ENCODE data around the gene LPIN1.

GRCh38 chr2:11858883-11859282 lies 112.5 kb downstream of the LPIN1 start:
- TF ChIP-seq CTCF (IDR thresholded peaks at IDR 0.05) (no peak), POLR2AphosphoS5 (IDR thresholded peaks at IDR 0.05) (no peak), POLR2A (IDR thresholded peaks at IDR 0.05) (no peak)

All from breast epithelium (tissue), 3 donors.